H9 (cell line): ENCODE data around the gene ADTRP. TPM values are rescaled to one million over a fixed set of nuclear protein-coding genes. Genes with fewer than 3 reads are reported as not detected.

Experiments used
- DNase-seq: peaks from one replicate; pipeline ENCODE4 v3.0.0-alpha.2; 2017
- H2AFZ ChIP-seq: one replicate; pipeline ENCODE4 v1.6.1; 2013; ENCODE audit warnings: mild to moderate bottlenecking, low read length, control low read depth, moderate library complexity
- H2AK5ac ChIP-seq: 2 replicates; pipeline ENCODE4 v1.6.1; 2013; ENCODE audit warnings: low read length, control low read depth, mixed read lengths; ENCODE audit not compliant: insufficient read length
- H2BK120ac ChIP-seq: one replicate; pipeline ENCODE4 v1.6.1; 2013; ENCODE audit warnings: low read depth, mild to moderate bottlenecking, low read length, control low read depth, inconsistent platforms; ENCODE audit not compliant: poor library complexity, severe bottlenecking
- H2BK12ac ChIP-seq: 2 replicates; pipeline ENCODE4 v1.6.1; 2013; ENCODE audit warnings: low read length, control low read depth, mixed read lengths, low read depth; ENCODE audit not compliant: insufficient read length
- H2BK15ac ChIP-seq: 2 replicates; pipeline ENCODE4 v1.6.1; 2013; ENCODE audit warnings: low read depth, low read length, control low read depth
- H2BK20ac ChIP-seq: one replicate; pipeline ENCODE4 v1.6.1; 2013; ENCODE audit warnings: low read depth, mild to moderate bottlenecking, low read length, control low read depth, inconsistent platforms; ENCODE audit not compliant: poor library complexity, severe bottlenecking
- H2BK5ac ChIP-seq: 2 replicates; pipeline ENCODE4 v1.6.1; 2013; ENCODE audit warnings: low read length, control low read depth, mixed read lengths; ENCODE audit not compliant: insufficient read length
- H3K14ac ChIP-seq: 2 replicates; pipeline ENCODE4 v1.6.1; 2013; ENCODE audit warnings: low read length, control low read depth; ENCODE audit not compliant: insufficient read depth
- H3K18ac ChIP-seq: 2 replicates; pipeline ENCODE4 v1.6.1; 2013; ENCODE audit warnings: low read depth, mild to moderate bottlenecking, mixed read lengths, low read length, control low read depth; ENCODE audit not compliant: insufficient read length
- H3K23ac ChIP-seq: 2 replicates; pipeline ENCODE4 v1.6.1; 2013; ENCODE audit warnings: low read length, control low read depth, mixed read lengths, low read depth; ENCODE audit not compliant: insufficient read length
- H3K23me2 ChIP-seq: 2 replicates; pipeline ENCODE4 v1.6.1; 2013; ENCODE audit warnings: low read depth, mild to moderate bottlenecking, mixed read lengths, low read length, control low read depth; ENCODE audit not compliant: insufficient read length, poor library complexity, severe bottlenecking
- H3K27ac ChIP-seq: 2 replicates; pipeline ENCODE4 v1.5.1; 2013; ENCODE audit warnings: low read length, control low read depth, mixed read lengths, low read depth; ENCODE audit not compliant: insufficient read length
- H3K27me3 ChIP-seq: 2 replicates; pipeline ENCODE4 v1.6.1; 2013; ENCODE audit warnings: low read length, control low read depth, inconsistent platforms; ENCODE audit not compliant: insufficient read depth
- H3K4ac ChIP-seq: 2 replicates; pipeline ENCODE4 v1.6.1; 2013; ENCODE audit warnings: low read depth, mild to moderate bottlenecking, control low read depth, inconsistent platforms, low read length, moderate library complexity
- H3K4me1 ChIP-seq: 2 replicates; pipeline ENCODE4 v1.6.1; 2013; ENCODE audit warnings: low read length, control low read depth, inconsistent platforms; ENCODE audit not compliant: insufficient read depth
- H3K4me2 ChIP-seq: 2 replicates; pipeline ENCODE4 v1.6.1; 2013; ENCODE audit warnings: low read length, control low read depth, mixed read lengths; ENCODE audit not compliant: insufficient read length, insufficient read depth
- H3K56ac ChIP-seq: 2 replicates; pipeline ENCODE4 v1.6.1; 2013; ENCODE audit warnings: low read depth, mild to moderate bottlenecking, mixed read lengths, low read length, control low read depth; ENCODE audit not compliant: insufficient read length
- H3K79me1 ChIP-seq: 2 replicates; pipeline ENCODE4 v1.6.1; 2013; ENCODE audit warnings: low read depth, mild to moderate bottlenecking, moderate library complexity, low read length, control low read depth, inconsistent platforms; ENCODE audit not compliant: insufficient read depth, poor library complexity, severe bottlenecking
- H3K79me2 ChIP-seq: 2 replicates; pipeline ENCODE4 v1.6.1; 2013; ENCODE audit warnings: low read length, control low read depth, inconsistent platforms; ENCODE audit not compliant: insufficient read depth
- H3K9ac ChIP-seq: 2 replicates; pipeline ENCODE4 v1.6.1; 2013; ENCODE audit warnings: low read length, control low read depth, mixed read lengths; ENCODE audit not compliant: insufficient read length; ENCODE audit errors: extremely low read depth
- H3K9me3 ChIP-seq: one replicate; pipeline ENCODE4 v1.6.1; 2013; ENCODE audit warnings: low read depth, low read length, inconsistent platforms; ENCODE audit not compliant: control insufficient read depth
- H3T11ph ChIP-seq: one replicate; pipeline ENCODE4 v1.6.1; 2013; ENCODE audit warnings: mild to moderate bottlenecking, low read length, control low read depth, inconsistent platforms
- H4K20me1 ChIP-seq: one replicate; pipeline ENCODE4 v1.6.1; 2013; ENCODE audit not compliant: control insufficient read depth, insufficient read length, insufficient read depth
- H4K5ac ChIP-seq: 2 replicates; pipeline ENCODE4 v1.6.1; 2013; ENCODE audit warnings: low read depth, mild to moderate bottlenecking, mixed read lengths, low read length, control low read depth; ENCODE audit not compliant: insufficient read length
- H4K8ac ChIP-seq: replicated peaks from 2 replicates; pipeline ENCODE4 v1.6.1; 2013; ENCODE audit warnings: low read length, control low read depth, mixed read lengths, low read depth; ENCODE audit not compliant: insufficient read length
- H4K91ac ChIP-seq: 2 replicates; pipeline ENCODE4 v1.6.1; 2013; ENCODE audit warnings: low read depth, mild to moderate bottlenecking, moderate library complexity, mixed read lengths, low read length, control low read depth; ENCODE audit not compliant: insufficient read length
- H3K27ac Mint-ChIP-seq, 3 experiments: 2 replicates in 2 of 3; 3 replicates in 1 of 3; pipeline ENCODE4 v1.8.0; 2020 to 2021; ENCODE audit warnings: mixed read lengths in 3 of 3, mild to moderate bottlenecking in 1 of 3, moderate library complexity in 1 of 3
- H3K27me3 Mint-ChIP-seq: 2 replicates; pipeline ENCODE4 v1.8.0; 2021; ENCODE audit warnings: low read depth, mild to moderate bottlenecking, moderate library complexity, mixed read lengths
- H3K36me3 Mint-ChIP-seq, 3 experiments: 2 replicates in 2 of 3; 3 replicates in 1 of 3; pipeline ENCODE4 v1.8.0; 2020 to 2021; ENCODE audit warnings: low read depth in 3 of 3, mixed read lengths in 3 of 3; ENCODE audit not compliant: insufficient read depth in 1 of 3
- H3K4me1 Mint-ChIP-seq, 2 experiments: 2 replicates each; pipeline ENCODE4 v1.8.0; 2020; ENCODE audit warnings: mixed read lengths in 2 of 2
- H3K4me3 Mint-ChIP-seq, 2 experiments: 2 replicates in 1 of 2; 3 replicates in 1 of 2; pipeline ENCODE4 v1.8.0; 2020 to 2021; ENCODE audit warnings: mild to moderate bottlenecking in 2 of 2, mixed read lengths in 2 of 2, moderate library complexity in 1 of 2
- H3K9me3 Mint-ChIP-seq, 2 experiments: 2 replicates in 1 of 2; 3 replicates in 1 of 2; pipeline ENCODE4 v1.8.0; 2020; ENCODE audit warnings: mild to moderate bottlenecking in 2 of 2, mixed read lengths in 2 of 2, moderate library complexity in 1 of 2
- WGBS: extraction: QIAGEN DNeasy Blood & Tissue Kit; methylation state at CpG from one replicate; pipeline ENCODE4 v1.1.7; 2013; ENCODE audit warnings: missing lambda C conversion rate, low lambda C conversion rate, mixed read lengths; ENCODE audit not compliant: insufficient read length; ENCODE audit errors: extremely low coverage; 5-methylcytosine and 5-hydroxymethylcytosine counted together
- total RNA-seq: library from RNA; stranded (reverse); gene quantifications from 2 replicates; pipeline ENCODE4 v1.2.1, GENCODE V29; 2021
- TF ChIP-seq, protein P1 (sequence below): fragments of 200-600 bp; sonication (generic); conservative IDR thresholded peaks from 3 replicates; pipeline ENCODE4 v1.8.0; 2021; ENCODE audit warnings: antibody characterized with exemption, mild to moderate bottlenecking

Gene ADTRP
- total RNA-seq, 1 experiment from 2014 or later, result not detected

DNA sequence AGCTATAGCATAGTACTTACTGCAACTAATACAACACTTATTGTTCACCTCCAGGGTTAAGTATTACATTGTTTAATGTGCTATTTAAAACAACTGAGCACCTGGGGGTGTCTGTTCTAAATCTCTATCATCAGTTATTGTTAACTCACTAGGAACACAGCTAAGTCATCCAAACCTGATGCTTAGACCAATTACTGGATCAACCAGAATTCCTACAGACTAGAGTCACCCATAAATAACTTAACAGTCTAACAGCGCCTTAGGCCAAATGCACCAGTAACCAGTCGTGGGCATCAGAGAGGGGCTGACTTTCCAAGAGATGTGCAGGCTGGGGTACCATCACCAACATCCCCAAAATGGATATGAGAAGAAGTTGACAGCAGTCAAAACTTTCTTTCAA is 110.7 kb downstream of the ADTRP start:
- TF ChIP-seq, protein P1, sequence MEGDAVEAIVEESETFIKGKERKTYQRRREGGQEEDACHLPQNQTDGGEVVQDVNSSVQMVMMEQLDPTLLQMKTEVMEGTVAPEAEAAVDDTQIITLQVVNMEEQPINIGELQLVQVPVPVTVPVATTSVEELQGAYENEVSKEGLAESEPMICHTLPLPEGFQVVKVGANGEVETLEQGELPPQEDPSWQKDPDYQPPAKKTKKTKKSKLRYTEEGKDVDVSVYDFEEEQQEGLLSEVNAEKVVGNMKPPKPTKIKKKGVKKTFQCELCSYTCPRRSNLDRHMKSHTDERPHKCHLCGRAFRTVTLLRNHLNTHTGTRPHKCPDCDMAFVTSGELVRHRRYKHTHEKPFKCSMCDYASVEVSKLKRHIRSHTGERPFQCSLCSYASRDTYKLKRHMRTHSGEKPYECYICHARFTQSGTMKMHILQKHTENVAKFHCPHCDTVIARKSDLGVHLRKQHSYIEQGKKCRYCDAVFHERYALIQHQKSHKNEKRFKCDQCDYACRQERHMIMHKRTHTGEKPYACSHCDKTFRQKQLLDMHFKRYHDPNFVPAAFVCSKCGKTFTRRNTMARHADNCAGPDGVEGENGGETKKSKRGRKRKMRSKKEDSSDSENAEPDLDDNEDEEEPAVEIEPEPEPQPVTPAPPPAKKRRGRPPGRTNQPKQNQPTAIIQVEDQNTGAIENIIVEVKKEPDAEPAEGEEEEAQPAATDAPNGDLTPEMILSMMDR, result no peak
- no peak overlapping the region for H4K91ac ChIP-seq
- H3K27ac ChIP-seq, result no peak overlapping the region

More for the DNA sequence above, 110.7 kb downstream of the ADTRP start:
- peaks cover 7 to 21% (median 17%) of the 10 kb centered on the region in 3 experiments; a peak in 6 of 7 replicates for H3K36me3 Mint-ChIP-seq
- no peaks in the 10 kb centered on the region for H3K79me1 ChIP-seq
- H3K9me3 Mint-ChIP-seq, result peaks cover 17 to 31% of the 10 kb centered on the region in 2 experiments
- H3K4me2 ChIP-seq, result no peak overlapping the region
- no peak overlapping the region for H2BK15ac ChIP-seq
- no peak overlapping the region for H3K14ac ChIP-seq
- no peaks in the 10 kb centered on the region for H3K79me2 ChIP-seq
- H4K5ac ChIP-seq, result no peak overlapping the region
- no peak for DNase-seq
- no peak overlapping the region for H3T11ph ChIP-seq
- H3K23me2 ChIP-seq, result no peaks in the 10 kb centered on the region
- no peaks in the 10 kb centered on the region for H3K4me1 Mint-ChIP-seq
- H3K4ac ChIP-seq, result no peak overlapping the region
- no peaks in the 10 kb centered on the region for H3K27me3 ChIP-seq
- no peak overlapping the region for H3K27ac Mint-ChIP-seq
- no peak overlapping the region for H2BK20ac ChIP-seq
- H3K27me3 Mint-ChIP-seq, result no peaks in the 10 kb centered on the region
- no peak overlapping the region for H3K56ac ChIP-seq
- WGBS, result no CpG with 5 or more reads among the region's 2 CpGs
- no peak overlapping the region for H2BK5ac ChIP-seq
- no peaks in the 10 kb centered on the region for H4K20me1 ChIP-seq
- H4K8ac ChIP-seq, result no peak overlapping the region
- no peak overlapping the region for H2BK12ac ChIP-seq
- no peak overlapping the region for H3K23ac ChIP-seq
- no peak overlapping the region for H3K9ac ChIP-seq
- H3K18ac ChIP-seq, result no peak overlapping the region
- H2AK5ac ChIP-seq, result no peak overlapping the region
- no peak overlapping the region for H2AFZ ChIP-seq
- no peaks in the 10 kb centered on the region for H3K9me3 ChIP-seq
- H3K4me1 ChIP-seq, result no peaks in the 10 kb centered on the region
- H3K4me3 Mint-ChIP-seq, result no peak overlapping the region
- no peak overlapping the region for H2BK120ac ChIP-seq
